Measurements from ENCODE around the gene APOC4.
"Not testable (repeated sequence)": the region's sequence is repeated elsewhere in the genome, so short reads cannot be mapped to it uniquely, and the experiment has no call there.

Gene APOC4

DNA sequence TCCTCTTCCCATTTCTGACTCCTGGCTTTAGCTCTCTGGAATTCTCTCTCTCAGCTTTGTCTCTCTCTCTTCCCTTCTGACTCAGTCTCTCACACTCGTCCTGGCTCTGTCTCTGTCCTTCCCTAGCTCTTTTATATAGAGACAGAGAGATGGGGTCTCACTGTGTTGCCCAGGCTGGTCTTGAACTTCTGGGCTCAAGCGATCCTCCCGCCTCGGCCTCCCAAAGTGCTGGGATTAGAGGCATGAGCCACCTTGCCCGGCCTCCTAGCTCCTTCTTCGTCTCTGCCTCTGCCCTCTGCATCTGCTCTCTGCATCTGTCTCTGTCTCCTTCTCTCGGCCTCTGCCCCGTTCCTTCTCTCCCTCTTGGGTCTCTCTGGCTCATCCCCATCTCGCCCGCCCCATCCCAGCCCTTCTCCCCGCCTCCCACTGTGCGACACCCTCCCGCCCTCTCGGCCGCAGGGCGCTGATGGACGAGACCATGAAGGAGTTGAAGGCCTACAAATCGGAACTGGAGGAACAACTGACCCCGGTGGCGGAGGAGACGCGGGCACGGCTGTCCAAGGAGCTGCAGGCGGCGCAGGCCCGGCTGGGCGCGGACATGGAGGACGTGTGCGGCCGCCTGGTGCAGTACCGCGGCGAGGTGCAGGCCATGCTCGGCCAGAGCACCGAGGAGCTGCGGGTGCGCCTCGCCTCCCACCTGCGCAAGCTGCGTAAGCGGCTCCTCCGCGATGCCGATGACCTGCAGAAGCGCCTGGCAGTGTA lies 33.8 kb upstream of the APOC4 start:
- TF ChIP-seq, protein P1, sequence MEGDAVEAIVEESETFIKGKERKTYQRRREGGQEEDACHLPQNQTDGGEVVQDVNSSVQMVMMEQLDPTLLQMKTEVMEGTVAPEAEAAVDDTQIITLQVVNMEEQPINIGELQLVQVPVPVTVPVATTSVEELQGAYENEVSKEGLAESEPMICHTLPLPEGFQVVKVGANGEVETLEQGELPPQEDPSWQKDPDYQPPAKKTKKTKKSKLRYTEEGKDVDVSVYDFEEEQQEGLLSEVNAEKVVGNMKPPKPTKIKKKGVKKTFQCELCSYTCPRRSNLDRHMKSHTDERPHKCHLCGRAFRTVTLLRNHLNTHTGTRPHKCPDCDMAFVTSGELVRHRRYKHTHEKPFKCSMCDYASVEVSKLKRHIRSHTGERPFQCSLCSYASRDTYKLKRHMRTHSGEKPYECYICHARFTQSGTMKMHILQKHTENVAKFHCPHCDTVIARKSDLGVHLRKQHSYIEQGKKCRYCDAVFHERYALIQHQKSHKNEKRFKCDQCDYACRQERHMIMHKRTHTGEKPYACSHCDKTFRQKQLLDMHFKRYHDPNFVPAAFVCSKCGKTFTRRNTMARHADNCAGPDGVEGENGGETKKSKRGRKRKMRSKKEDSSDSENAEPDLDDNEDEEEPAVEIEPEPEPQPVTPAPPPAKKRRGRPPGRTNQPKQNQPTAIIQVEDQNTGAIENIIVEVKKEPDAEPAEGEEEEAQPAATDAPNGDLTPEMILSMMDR (conservative IDR thresholded peaks at IDR 0.05): no peak
- no peak for TF ChIP-seq ZFX (IDR thresholded peaks at IDR 0.05)
- H3K27ac ChIP-seq: no peak overlapping the region

DNA sequence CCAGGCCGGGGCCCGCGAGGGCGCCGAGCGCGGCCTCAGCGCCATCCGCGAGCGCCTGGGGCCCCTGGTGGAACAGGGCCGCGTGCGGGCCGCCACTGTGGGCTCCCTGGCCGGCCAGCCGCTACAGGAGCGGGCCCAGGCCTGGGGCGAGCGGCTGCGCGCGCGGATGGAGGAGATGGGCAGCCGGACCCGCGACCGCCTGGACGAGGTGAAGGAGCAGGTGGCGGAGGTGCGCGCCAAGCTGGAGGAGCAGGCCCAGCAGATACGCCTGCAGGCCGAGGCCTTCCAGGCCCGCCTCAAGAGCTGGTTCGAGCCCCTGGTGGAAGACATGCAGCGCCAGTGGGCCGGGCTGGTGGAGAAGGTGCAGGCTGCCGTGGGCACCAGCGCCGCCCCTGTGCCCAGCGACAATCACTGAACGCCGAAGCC lies 33.2 kb upstream of the APOC4 start:
- no peak for TF ChIP-seq ZFX (IDR thresholded peaks at IDR 0.05)
- TF ChIP-seq, protein P1 (conservative IDR thresholded peaks at IDR 0.05): no peak
- no peak overlapping the region for H3K27ac ChIP-seq

DNA sequence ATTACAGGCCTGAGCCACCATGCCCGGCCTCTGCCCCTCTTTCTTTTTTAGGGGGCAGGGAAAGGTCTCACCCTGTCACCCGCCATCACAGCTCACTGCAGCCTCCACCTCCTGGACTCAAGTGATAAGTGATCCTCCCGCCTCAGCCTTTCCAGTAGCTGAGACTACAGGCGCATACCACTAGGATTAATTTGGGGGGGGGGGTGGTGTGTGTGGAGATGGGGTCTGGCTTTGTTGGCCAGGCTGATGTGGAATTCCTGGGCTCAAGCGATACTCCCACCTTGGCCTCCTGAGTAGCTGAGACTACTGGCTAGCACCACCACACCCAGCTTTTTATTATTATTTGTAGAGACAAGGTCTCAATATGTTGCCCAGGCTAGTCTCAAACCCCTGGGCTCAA lies 32.3 kb upstream of the APOC4 start:
- TF ChIP-seq, protein P1 (conservative IDR thresholded peaks at IDR 0.05): no peak
- TF ChIP-seq ZFX (IDR thresholded peaks at IDR 0.05): no peak
- H3K27ac ChIP-seq: no peak overlapping the region

DNA sequence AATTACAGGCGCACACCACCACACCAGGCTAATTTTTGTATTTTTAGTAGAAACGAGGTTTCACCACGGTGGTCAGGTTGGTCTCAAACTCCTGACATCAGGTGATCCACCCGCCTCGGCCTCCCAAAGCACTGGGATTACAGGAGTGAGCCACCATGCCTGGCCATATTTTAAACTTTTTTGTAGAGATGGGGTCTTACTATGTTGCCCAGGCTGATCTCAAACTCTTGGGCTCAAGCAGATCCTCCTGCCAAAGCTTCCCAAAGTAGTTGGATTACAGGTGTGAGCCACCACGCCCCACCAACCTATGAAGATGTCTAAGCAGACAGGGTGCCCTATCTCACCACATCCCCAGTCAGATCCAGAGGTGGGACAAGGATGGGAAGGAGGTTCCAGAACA lies 30.1 kb upstream of the APOC4 start:
- not testable (repeated sequence) for H3K27ac ChIP-seq

DNA sequence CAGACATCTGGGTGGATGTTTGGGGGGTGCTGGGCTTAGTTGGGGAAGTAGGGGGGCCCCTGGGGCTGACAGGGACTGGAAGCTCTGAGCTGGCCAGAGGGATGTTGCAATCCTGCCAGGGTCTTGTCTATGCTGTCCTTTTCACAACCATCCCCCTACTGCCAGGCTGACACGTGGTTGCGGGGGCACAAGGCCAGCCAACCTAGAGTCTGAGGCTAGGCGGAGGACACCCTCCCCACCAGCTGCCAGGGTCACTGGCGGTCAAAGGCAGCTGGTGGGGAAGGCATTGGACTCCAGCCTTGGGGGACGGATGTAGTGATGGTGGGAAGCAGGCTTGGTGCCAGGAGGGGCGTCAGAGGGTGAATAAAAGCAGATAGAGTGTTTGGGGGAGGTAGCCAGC lies 29.2 kb upstream of the APOC4 start:
- TF ChIP-seq ZFX (IDR thresholded peaks at IDR 0.05): no peak
- TF ChIP-seq, protein P1 (conservative IDR thresholded peaks at IDR 0.05): no peak
- H3K27ac ChIP-seq: no peak overlapping the region

DNA sequence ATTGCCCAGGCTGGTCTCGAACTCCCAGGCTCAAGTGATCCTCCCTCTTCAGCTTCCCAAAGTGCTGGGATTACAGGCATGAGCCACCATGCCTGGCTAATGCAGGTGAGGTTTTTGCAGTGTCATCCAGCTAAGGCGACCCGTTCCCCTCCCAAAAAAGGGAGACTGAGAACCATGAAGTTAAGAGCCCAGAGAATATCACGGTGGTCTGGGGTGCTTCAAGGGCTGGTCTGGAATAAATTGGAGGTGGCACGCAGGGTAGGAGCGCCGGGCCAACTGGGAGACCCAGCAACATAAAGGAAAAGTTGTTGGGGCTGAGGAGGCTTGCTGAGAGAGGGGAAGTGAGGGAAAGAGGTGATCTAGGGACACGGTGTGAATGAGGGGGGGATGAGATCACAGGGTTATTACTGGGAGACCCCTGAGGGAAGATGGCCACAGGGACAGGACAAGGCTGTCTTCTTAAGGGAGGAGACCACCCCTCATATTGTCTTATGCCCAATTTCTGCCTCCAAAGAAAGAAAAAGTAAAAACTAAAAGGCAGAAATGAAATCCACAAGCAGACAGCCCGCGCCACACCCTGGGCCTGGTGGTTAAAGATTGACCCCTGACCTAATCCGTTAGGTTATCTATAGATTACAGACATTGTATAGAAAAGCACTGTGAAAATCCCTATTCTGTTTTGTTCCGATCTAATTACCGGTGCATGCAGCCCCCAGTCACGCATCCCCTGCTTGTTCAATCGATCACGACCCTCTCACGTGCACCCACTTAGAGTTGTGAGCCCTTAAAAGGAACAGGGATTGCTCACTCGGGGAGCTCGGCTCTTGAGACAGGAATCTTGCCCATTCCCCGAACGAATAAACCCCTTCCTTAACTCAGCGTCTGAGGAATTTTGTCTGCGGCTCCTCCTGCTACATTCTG lies 28.3 kb upstream of the APOC4 start:
- not testable (repeated sequence) for H3K27ac ChIP-seq

DNA sequence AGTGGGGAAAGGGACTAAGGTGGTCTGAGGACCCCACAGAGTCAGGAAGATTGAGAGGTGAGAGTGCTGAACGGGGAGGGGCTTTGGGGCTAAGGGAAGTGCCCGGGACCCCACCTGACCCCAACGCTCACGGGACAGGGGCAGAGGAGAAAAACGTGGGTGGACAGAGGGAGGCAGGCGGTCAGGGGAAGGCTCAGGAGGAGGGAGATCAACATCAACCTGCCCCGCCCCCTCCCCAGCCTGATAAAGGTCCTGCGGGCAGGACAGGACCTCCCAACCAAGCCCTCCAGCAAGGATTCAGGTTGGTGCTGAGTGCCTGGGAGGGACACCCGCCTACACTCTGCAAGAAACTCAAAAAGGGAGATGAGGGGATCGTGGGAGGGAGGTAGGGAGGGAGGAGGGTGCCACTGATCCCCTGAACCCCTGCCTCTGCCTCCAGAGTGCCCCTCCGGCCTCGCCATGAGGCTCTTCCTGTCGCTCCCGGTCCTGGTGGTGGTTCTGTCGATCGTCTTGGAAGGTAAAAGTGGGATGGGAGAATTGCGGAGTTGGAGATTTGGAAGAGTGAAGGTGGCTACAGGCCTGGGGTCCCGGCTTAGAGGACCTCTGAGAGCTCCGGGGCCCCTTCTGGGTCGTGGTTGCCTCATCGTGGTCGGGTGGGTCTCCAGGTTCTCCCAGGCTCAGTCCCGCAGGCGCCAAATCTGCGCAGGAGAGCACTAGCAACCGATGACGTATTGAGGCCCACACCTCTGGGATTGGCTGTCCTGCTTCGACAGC lies 27.4 kb upstream of the APOC4 start, which contains the start of gene APOC1:
Gene APOC1 (plus strand): TSS at position 176 of the 774 bp plus-strand sequence. CDS start 284 bp downstream, at position 460.
- peak within 1 kb of the TSS; percentile 57 for H3K27ac ChIP-seq

DNA sequence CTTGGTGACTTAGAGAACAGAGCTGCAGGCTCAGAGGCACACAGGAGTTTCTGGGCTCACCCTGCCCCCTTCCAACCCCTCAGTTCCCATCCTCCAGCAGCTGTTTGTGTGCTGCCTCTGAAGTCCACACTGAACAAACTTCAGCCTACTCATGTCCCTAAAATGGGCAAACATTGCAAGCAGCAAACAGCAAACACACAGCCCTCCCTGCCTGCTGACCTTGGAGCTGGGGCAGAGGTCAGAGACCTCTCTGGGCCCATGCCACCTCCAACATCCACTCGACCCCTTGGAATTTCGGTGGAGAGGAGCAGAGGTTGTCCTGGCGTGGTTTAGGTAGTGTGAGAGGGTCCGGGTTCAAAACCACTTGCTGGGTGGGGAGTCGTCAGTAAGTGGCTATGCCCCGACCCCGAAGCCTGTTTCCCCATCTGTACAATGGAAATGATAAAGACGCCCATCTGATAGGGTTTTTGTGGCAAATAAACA lies 17.8 kb upstream of the APOC4 start:
- TF ChIP-seq ZFX (IDR thresholded peaks at IDR 0.05): no peak
- TF ChIP-seq, protein P1 (conservative IDR thresholded peaks at IDR 0.05): no peak
- H3K27ac ChIP-seq: no peak overlapping the region

Data from C4-2B (cell line).